HG03097 (cell line): ENCODE data around the gene UBL4B.

Source experiments
- ATAC-seq: cut with Tn5 transposase; IDR thresholded peaks from one replicate; pipeline ENCODE4 v1.9.1; 2021; ENCODE audit not compliant: unreplicated experiment, low FRiP score

Gene UBL4B

DNA sequence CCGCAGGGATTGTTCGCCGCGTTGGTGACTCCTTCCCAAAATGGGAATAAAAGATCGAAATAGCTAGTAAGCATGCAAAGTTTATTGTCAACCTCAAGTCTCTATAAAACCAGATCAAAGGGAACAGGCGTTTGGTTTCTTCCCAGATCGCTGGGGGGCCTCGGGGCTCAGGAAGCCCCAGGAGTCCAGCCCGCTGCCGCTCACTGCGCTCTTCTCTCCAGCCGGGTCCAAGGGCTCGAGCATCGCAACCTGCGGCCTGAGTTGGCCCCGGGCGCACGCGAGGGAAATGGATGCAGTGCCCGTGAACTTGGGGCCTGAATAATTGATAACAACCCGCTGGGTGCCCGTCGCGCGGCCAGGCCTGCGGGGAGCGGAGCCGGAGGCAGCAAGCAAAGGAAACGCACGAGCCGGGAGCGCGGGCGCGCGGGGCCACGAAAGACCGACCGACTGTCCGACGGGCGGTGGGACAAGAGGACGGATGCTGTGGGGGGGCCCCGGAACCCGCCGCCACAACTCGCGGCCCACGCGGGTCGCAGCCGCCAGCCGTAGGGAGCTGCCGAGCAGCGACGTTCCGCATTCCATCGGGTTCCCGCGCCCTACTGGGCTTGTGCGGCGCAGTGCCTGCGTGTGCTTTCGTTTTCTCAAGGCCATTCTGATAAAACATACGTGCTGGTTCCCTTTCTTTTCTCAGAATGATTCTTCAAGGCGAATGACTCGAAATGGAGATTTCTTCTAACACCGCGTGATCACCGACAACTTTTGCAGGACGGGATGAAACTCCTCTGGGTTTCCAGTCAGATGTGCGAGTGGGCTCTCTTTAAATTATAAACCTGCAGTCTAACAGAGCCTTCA is 27.8 kb upstream of the UBL4B start:
- no peak for ATAC-seq

DNA sequence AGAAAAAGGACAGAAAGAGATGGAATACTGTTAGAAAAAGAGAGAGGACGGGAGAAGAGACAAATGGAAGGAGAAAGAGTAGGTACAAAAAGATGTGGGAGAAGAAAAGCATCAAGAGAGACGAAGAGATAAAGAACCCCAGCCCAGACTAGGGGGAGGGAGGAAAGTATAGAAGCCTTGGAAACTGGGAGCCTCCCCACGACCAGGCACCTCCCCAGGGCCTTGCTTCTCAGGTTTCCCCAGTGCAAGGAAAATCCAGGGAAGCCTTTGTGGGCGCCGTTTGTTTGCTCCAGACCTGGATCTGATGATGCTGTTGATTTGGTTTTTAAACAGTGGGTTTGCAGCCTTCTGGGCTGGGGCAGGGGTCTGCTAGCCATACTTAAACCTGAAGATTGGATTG is 26.6 kb upstream of the UBL4B start:
- no peak for ATAC-seq

DNA sequence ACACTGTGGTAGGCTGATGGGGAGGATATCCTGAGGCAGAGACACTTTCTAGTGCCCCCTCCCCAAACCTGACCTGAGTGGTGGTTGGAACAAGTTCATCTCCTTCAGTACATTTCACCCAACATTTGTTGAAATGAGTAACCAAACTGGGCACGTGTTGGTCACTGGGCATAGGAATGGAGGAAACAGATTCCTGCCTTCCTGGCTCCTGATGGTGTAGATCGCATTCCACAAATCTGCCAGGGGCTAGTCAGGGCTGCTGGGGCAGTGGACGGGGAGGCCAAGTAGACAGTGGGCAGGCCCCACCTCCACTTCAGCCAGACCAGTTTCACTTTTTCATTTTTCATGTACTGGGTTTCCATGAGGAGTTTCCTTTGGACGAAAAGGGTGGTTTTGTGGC is 25.3 kb upstream of the UBL4B start:
- no peak for ATAC-seq

DNA sequence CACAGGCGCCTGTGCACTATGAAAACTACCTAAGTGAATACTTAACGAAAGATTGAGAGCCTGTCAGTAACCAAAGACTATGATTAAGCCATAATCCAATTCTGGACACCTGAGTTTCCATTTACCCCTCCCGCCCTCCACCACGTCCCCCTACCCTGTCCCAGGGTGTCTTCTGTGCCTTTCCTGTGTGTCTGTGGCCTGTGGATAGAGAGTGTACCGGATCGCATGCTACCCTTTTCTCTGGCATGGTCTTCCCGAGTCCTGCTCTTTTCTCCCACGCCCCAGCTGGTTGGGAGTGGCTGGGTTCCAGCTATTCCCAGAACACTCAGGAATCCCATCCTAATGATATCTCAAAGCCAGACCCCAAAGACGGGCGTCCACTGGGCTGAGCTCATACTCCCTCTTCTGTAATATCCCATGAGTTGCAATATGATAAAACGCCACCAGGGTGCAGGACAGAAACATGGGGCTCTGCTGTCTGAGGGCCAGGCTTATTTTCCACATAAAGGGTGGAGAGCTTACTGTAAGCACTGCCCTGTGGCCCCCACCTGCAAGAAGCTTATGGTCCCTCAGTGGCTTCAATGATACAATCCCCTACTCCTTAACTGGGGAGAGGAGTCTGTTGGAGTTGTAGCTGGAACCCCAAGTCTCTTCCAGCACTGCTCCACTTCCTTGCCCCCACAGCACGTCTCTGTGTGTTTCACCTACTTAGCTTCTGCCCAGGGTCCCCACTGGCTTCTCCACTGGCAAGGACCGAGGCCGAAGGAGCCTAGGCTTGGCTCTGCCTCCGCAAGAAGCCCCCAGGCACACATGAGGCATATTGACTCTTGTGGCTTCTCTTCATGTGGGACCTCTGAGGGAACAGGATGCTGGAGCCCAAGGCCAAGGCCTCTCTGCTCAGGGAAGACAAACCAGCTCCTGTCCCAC is 24.2 kb upstream of the UBL4B start:
- no peak for ATAC-seq

DNA sequence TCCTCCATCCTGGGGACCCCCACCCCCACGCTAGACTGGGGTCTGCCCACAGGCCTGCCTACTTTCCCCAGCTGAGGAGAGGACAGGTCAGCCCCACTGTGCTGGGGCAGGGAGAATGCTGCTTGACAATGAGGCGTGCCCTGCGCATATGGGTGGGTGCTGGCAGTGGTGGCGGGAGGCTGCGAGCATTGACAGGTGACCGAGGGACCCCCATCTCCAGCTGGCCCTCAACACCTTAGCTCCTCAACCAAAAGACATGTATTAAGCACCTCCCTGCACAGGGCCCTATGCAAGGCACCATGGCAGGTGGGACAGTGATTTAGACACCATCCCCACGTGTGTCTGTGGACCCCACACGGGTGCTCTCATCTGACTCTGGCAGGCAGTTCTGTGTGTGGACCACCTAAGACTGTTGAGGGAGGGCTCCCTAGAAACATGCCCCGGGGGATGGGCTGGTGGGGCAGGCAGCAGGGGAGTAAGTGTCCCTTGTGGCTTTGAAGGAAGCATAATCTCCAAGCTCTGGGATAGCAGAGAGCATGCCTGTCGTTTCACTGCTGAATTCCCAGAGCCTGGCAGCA is 23.4 kb upstream of the UBL4B start:
- no peak for ATAC-seq

DNA sequence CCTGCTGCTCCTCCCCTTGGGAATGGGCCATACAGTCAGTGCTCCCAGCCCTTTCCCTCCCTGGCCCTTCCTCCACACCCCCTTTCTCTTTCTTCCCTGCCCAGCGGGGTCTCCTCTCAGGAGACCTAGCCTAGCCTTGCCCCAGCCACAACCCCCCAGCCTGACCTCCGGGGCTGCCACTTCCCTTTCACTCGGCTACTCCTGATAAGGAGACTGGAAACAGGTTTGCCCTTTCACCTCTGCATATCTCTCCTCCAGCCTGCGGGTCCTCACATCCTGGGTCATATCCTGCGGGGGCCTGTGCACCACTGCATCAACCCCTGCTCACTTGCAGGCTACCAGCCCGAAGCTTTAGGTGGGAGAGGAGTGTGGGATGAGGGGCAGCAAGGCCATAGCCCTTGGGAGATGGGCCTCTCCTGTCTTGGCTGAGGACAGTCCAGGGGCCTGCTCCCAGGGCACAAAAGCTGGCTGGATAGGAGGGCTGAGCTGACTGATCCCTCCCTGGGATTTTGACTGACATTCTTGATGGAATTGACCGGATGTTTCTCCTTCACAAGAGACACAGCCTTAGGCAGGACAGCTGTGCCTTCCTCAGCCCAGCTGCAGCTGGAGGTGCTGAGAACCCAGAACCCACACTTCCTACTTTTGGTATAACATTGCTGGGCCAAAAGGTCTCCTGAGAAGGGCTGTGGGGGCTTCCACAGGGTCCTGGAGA is 22.5 kb upstream of the UBL4B start:
- no peak for ATAC-seq

DNA sequence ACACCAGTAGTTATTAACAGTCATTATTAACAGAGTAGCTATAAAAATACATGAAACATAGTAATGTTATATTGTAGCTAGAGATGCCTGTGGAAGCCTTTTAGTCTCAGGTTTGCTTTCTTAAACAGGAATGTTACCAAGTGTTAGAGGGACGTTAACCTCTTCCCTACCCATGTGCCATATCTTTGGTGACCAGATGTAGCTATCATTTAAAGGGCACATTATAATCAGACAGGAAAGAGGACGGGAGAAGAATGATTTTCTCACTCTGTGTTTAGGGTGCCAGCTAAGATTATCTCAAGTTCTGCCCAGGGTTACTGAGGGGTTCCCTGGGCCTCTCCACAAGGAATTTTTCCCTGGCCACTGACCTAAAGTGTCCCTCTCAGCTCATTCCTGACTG is 20.9 kb upstream of the UBL4B start:
- no peak for ATAC-seq

DNA sequence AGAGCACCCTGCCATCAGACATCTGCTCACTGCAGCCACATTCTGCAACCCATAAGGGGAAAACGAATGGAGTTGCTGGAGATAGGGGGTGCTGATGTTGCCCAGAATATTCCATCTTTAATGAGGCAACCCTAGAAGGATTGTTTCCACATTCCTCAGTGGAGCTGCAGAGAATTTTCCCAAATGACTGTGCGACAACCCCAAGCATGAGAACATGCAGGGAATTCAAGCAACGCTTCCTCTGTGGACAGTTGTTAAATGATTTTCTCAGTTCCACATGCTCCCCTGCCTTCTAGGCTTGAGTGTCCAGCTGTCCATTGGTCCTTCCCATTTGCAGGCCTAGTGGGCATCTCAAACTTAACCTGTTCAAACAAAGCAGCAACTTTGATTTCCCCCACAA is 20.5 kb upstream of the UBL4B start:
- no peak for ATAC-seq

DNA sequence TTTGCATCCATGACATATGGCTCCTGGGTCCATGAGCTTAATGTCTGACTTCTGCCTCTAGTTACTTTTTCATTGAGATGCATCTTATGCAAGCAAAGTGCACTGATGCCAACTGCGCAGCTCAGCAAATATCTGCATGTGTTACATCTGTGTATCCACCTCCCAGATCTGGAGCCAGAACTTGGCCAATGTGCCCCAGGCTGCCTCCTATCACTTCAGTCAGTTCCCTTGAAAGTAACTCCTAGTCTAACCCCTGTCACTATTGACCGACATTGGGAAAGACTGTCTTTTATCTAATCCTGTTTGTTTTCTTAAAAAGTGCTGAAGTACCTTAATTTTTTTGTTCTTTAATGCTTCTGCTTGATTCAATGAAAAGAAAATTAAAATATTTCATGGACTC is 19.3 kb upstream of the UBL4B start:
- ATAC-seq: no peak

DNA sequence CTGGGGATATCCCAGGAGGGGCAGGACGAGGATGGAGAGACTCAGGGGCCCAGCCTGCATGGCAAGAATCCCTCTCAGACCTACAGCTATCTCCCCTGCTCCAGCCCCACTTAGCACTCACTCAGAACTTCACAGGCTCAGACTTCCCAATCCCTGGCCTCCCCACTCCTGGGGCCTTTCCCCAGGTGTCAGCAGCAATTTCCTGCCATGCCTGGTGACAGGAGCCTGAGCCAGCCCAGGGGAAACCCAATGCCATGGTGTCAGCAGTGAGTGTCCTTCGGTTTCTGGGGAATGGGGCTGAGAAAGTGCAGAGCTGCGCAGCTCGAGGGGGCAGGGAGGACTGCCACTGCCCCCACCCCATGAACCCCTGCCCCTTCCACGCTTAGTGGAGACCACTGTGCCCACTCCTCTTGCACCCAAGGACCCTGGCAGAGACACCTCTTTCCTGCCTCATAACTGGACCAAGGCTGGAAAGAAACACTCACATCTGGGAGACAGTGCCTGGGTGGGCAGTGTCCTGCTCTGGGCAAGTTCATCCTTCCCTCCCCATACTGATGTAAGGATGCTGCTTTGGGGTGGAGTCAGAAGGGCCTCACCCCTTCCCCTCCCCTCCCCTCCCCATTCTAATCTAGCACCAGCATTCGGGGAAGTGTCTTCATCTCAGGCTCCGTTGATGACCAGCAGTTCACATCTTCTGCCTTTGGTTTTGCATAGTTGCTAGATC is 17.1 kb upstream of the UBL4B start:
- no peak for ATAC-seq

DNA sequence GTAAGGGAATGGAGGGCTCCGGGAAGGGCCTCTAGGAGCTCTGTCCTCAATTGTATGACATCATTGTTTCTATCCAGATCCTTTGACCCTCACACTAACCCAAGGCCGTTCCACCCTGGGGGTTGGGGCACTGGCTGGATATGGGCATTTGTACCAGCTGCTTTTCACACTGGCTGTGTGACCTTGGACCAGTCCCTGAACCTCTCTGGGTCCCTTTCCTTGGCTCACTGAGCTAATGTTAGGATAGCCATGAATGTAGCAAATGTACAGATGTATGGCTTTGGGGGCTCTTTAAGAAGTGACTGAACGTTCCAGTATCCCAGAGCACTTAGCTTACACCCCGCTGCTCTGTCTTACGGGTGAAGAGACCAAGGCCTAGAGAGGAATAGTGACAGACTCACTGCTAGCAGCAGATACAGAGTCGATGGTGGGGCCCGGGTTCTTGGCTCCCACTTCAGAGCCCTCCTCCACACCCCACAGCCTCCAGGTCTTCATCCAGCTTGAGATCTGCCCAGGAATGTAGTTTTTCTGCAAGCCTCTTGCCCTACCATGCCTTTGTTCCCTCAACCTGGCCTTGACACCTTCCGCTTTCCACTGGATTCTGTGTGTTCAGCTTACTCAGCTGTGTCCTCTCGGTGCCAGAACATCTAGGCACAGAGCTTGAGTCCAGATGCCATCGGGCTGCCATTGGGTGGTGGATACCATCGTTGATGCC is 14.6 kb upstream of the UBL4B start:
- no peak for ATAC-seq

DNA sequence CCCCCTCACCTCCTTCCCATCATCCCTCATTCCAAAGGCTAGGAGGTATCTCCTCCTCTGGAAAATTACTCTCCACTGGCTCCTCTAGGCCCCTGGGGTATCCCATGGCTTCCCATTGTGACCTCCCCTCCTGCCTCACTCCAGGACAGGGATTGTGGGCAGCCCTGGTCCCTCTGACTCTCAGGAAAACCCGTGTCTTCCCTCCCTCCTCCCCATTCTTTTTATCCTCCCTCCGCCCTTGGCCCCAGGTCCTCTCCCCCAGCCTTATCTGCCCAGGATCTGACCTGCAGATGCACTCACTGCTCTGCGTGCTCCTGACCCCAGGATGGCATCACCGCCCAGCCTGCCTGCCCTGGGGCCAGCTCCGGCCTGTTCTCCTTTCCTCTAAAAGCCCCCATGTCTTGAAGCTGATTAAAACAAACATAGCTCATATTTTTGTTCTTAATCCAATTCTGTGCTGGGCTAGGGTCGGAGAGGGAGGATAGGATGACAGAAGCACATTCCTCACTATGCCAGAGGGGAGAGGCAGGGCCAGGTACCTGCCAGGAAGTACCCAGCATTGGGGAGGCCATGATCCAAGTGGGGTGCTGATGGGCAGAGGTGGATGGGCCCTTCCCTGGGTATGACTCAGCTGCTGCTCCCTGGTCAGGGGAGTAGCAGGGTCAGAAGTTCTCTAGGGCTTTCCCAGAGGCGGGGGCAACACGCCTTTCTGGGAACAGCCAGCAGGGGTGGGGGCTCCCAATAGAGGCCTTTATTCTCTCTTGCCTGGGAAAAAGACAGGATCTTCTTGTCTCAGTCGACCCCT is 13.8 kb upstream of the UBL4B start:
- no peak for ATAC-seq

DNA sequence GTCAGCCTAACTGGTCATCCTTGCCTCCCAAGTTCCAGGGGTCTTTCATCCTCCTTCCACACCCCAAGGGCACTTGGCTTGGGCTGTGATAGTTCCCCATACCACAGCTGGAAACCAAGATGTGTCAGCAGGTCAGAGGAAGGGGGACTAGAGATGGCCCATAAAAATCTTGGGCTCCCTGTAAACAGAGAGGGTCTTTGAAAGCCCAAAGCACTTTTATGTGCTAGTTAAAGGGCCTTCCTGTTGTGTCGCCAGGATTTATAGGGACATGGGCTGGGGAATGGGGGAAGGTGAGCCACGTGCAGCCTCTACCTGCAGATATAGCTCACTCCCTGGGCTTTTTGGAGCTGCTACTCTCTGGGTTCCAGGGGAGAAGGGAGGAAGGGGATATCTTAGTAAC is 11.9 kb upstream of the UBL4B start:
- ATAC-seq: no peak

DNA sequence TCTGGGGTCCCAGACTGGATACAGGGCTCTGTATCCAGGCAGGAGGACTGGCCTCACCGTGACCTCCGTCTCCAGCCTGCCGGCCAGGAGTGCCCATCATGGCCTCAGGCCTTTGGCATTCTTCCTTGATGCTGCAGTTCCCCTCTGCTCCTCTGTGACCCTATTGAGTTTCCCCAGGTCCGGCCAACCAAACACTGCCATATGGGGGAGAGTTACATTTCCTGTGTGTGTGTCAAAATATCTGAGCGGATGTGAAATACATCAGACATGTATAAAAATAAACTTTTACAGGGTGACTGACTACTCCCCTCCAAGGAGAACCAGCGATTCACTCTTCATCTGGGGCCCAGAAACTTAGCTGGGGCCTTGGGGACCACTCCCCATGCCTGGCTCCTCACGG is 10.2 kb upstream of the UBL4B start:
- no peak for ATAC-seq

DNA sequence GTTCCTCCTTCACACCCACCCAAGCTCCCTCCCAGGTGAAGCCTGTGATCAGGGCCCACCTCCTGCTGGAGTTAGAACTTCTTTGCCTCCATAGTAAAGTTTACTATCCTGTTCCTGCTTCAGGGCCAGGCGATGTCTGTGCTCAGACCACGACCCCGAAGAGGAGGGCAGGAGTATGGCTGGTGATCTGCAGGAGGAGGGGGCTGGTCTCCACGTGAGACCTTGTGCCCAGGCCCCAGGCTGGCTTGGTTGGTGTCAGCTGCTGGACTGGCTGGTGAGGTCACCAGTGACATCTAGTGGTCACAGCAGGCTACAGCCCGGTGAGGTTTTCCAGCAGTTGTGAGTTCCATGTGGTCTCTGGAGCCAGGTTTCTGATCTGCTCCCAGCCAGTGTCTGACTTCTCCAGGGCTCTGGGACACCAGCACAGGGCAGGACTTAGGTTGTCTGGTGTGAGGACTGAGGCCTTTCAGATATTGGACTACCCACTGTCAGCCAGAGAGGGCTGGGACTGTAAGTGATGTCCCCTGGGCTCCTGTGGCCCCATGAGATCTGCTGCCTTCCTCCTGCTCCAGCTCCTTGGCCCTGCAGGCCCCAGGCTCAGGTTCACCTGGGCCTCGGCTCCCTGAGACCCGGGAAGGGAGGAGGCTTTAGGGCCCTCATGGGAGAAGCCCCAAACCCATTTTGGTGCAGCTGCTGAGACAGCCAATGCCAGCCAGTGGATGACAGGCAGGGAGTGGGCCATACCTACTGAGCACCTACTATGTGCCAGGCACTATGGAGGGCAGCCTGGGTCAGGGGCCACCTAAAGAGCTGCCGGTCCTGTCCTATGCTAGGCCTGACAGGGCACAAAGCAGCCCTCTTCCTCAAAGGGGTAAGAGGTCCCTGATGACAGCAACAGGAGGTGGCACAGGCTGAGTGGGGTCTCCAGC is 6.0 kb upstream of the UBL4B start:
- ATAC-seq: no peak

DNA sequence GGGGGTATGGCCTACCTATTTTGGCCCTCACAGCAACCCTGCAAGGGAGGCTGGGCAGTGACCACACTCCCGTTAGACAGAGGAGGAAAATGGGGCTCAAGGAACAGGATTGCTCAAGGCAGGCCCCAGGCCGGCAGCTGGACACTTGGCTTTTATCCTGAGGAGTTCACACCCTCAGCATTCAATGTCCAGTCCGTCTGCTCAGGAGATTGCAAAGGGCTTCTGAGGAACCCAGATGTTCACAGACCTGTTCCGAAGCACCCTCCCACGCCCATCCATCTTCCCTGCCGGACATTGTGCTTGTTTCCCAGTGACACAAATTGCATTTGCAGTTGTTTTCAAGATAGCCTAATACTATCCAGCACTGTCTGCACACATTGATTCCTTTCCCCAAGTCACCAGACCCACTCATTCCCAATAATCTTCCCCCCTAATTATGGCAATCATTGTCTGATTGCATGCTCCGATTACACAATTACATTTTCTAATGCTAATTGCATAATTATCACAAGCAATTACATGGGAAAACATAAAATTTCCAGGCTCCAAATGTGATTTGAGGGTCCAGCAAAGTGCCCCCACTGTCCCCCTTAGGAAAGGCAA is 4.3 kb upstream of the UBL4B start:
- ATAC-seq: no peak

DNA sequence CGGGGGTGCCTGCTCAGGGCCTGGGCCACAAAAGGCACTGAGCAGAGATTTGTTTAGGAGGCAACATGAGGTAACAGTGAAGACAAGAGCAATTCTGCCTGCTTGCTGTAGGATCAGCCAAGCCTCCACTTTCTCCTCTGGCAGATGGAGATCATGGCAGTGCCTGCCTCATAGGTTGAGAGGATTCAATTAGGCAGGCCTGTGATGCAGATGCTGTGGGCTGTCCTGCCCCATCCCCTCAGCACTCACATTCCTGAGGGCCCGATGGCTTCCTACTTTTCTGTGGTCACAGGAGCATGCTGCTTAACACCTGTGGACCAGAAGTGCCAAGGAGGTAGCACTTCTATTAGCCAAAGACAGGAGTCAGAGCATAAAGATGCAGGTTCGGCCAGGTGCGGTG is 1.2 kb upstream of the UBL4B start:
- ATAC-seq: no peak
